Endodermal cell (in vitro differentiated cells): ENCODE data around the gene LMAN1. TPM values are rescaled to one million over a fixed set of nuclear protein-coding genes. Genes with fewer than 3 reads are reported as not detected.

Experiments
- DNase-seq: peaks from one replicate; pipeline ENCODE4 v3.0.0-alpha.2; 2017
- H3K27ac ChIP-seq: 2 replicates; pipeline ENCODE4 v1.5.1; 2013; ENCODE audit warnings: mild to moderate bottlenecking, low read depth, low read length, moderate library complexity
- H3K27me3 ChIP-seq: 2 replicates; pipeline ENCODE4 v1.6.1; 2013; ENCODE audit warnings: mild to moderate bottlenecking, low read length, moderate library complexity; ENCODE audit not compliant: insufficient read depth, control insufficient read depth, poor library complexity, severe bottlenecking
- H3K36me3 ChIP-seq: 2 replicates; pipeline ENCODE4 v1.7.0; 2013; ENCODE audit warnings: mild to moderate bottlenecking, low read length, moderate library complexity; ENCODE audit not compliant: control insufficient read depth, insufficient read depth
- H3K4me1 ChIP-seq: one replicate; pipeline ENCODE4 v1.7.0; 2013; ENCODE audit warnings: low read length; ENCODE audit not compliant: control insufficient read depth, insufficient read depth
- H3K4me3 ChIP-seq: 2 replicates; pipeline ENCODE4 v1.5.1; 2013; ENCODE audit warnings: mild to moderate bottlenecking, low read length, moderate library complexity
- H3K9ac ChIP-seq: 2 replicates; pipeline ENCODE4 v1.6.1; 2013; ENCODE audit warnings: mild to moderate bottlenecking, low read length, moderate library complexity; ENCODE audit not compliant: poor library complexity, severe bottlenecking; ENCODE audit errors: extremely low read depth
- H3K9me3 ChIP-seq: 2 replicates; pipeline ENCODE4 v1.6.1; 2013; ENCODE audit warnings: mild to moderate bottlenecking, low read length, moderate library complexity; ENCODE audit not compliant: control insufficient read depth
- H3K27ac Mint-ChIP-seq: 2 replicates; pipeline ENCODE4 v1.8.0; 2020; ENCODE audit warnings: mixed read lengths
- H3K27me3 Mint-ChIP-seq: 2 replicates; pipeline ENCODE4 v1.8.0; 2021; ENCODE audit warnings: mild to moderate bottlenecking, mixed read lengths; ENCODE audit not compliant: insufficient read depth
- H3K36me3 Mint-ChIP-seq: 2 replicates; pipeline ENCODE4 v1.8.0; 2020; ENCODE audit warnings: low read depth, mixed read lengths
- H3K4me1 Mint-ChIP-seq: 2 replicates; pipeline ENCODE4 v1.8.0; 2020; ENCODE audit warnings: mixed read lengths
- H3K4me3 Mint-ChIP-seq: 2 replicates; pipeline ENCODE4 v1.8.0; 2020; ENCODE audit warnings: mild to moderate bottlenecking, moderate library complexity, mixed read lengths
- H3K9me3 Mint-ChIP-seq: 2 replicates; pipeline ENCODE4 v1.8.0; 2020; ENCODE audit warnings: mild to moderate bottlenecking, mixed read lengths
- CTCF ChIP-seq: fragments of 200-600 bp; sonication (generic); conservative IDR thresholded peaks from 2 replicates; pipeline ENCODE4 v1.5.0; 2021; ENCODE audit warnings: antibody characterized with exemption, mild to moderate bottlenecking
- WGBS, 2 experiments: methylation state at CpG; one replicate each; pipeline versions ENCODE4 v1.1.5 to v1.1.7; 2013; ENCODE audit warnings: missing lambda C conversion rate in 2 of 2, mixed read lengths in 1 of 2; ENCODE audit not compliant: insufficient coverage in 1 of 2, insufficient read length in 1 of 2; 5-methylcytosine and 5-hydroxymethylcytosine counted together
- total RNA-seq, 2 donors: library from RNA; stranded (reverse); fragmentation: NEBNext Ultra II Directional in 1 of 2; extraction: Animal tissue kit (Norgen Biotek cat#: 25700) in 1 of 2; gene quantifications; 2 replicates in 1 of 2; 3 replicates in 1 of 2; pipeline ENCODE4 v1.2.1, GENCODE V29; 2021

Gene LMAN1
- total RNA-seq, 2 donors from 2014 or later: 82.9 to 125 TPM

- no peak overlapping the region for H3K4me3 Mint-ChIP-seq
- H3K9me3 Mint-ChIP-seq: peaks cover 2% of the 10 kb centered on the region
- Histone ChIP-seq H3K27ac (no peak overlapping the region), H3K9ac (no peak overlapping the region), H3K36me3 (no peaks in the 10 kb centered on the region), H3K4me1 (no peaks in the 10 kb centered on the region), H3K9me3 (no peaks in the 10 kb centered on the region), H3K27me3 (peaks cover 17% of the 10 kb centered on the region), H3K4me3 (no peak overlapping the region)
- no peak overlapping the region for H3K27ac Mint-ChIP-seq
- peaks cover 2% of the 10 kb centered on the region for H3K36me3 Mint-ChIP-seq
- peaks cover 9% of the 10 kb centered on the region for H3K27me3 Mint-ChIP-seq
- TF ChIP-seq CTCF: peak; percentile 39
- WGBS, 2 experiments: 88% methylated on average over 5 to 10 of the region's 10 CpGs
- DNase-seq: no peak
- peaks cover 21% of the 10 kb centered on the region for H3K4me1 Mint-ChIP-seq
Measured at GRCh38 chr18:59395226-59396175, 36.4 kb upstream of the LMAN1 start.

- WGBS, 2 experiments: 82 to 95% methylated on average over 3 of the region's 3 CpGs
- DNase-seq: no peak
- H3K4me3 ChIP-seq: no peak overlapping the region
- Mint-ChIP-seq H3K27ac (no peak overlapping the region), H3K9me3 (peaks cover 2% of the 10 kb centered on the region), H3K4me3 (no peak overlapping the region), H3K36me3 (peaks cover 2% of the 10 kb centered on the region), H3K4me1 (peaks cover 33% of the 10 kb centered on the region), H3K27me3 (peaks cover 9% of the 10 kb centered on the region)
- no peaks in the 10 kb centered on the region for H3K36me3 ChIP-seq
- H3K9ac ChIP-seq: no peak overlapping the region
- peaks cover 17% of the 10 kb centered on the region for H3K27me3 ChIP-seq
- peaks cover 3% of the 10 kb centered on the region for H3K4me1 ChIP-seq
- no peak overlapping the region for H3K27ac ChIP-seq
- no peaks in the 10 kb centered on the region for H3K9me3 ChIP-seq
- no peak for TF ChIP-seq CTCF
Measured at GRCh38 chr18:59393381-59393780, 34.3 kb upstream of the LMAN1 start.

GRCh38 chr18:59388817-59389216 is 29.8 kb upstream of the LMAN1 start:
- peak overlapping the region; percentile 12 for H3K4me3 ChIP-seq
- peaks cover 32% of the 10 kb centered on the region for H3K27me3 ChIP-seq
- Mint-ChIP-seq H3K27ac (peak overlapping the region; percentile 22), H3K27me3 (peaks cover 21% of the 10 kb centered on the region), H3K36me3 (no peaks in the 10 kb centered on the region), H3K4me3 (no peak overlapping the region), H3K9me3 (no peaks in the 10 kb centered on the region), H3K4me1 (peaks cover 52% of the 10 kb centered on the region)
- no peak for TF ChIP-seq CTCF
- H3K27ac ChIP-seq: no peak overlapping the region
- DNase-seq: no peak
- H3K4me1 ChIP-seq: peaks cover 22% of the 10 kb centered on the region
- 69 to 90% methylated on average over 2 to 4 of the region's 4 CpGs for WGBS, 2 experiments
- H3K36me3 ChIP-seq: no peaks in the 10 kb centered on the region
- H3K9ac ChIP-seq: no peak overlapping the region
- H3K9me3 ChIP-seq: no peaks in the 10 kb centered on the region
